ENCODE measurements around the gene EGF.

DNA sequence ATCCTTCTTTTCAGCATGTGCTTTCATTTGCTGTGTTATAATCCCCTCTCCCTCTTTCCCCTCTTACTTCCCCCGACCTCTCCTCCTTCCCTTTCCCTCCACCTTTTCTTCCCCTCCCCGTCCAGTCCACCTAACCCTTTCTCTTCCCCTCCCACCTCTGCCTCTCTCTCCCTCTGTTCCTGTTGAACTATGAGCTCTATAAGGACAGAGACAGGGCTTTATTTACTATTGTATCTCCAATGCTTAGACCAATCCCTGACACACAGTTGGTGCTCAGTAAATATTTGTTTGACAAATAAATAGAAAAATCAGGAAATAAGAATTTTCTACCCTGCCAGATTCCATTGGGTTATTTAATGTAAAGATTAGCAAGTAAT, 60.8 kb downstream of the EGF start:
- TF ChIP-seq CTCF (IDR thresholded peaks at IDR 0.05) (no peak), POLR2A (IDR thresholded peaks at IDR 0.05) (no peak)

Measured in heart left ventricle (tissue), 13 donors.